GM12801 (cell line): ENCODE measurements around the gene PIK3R5.

Experiments
- TF ChIP-seq, protein P1 (sequence below): IDR thresholded peaks from one replicate; pipeline ENCODE4 v1.5.1; 2011; ENCODE audit warnings: control low read depth; ENCODE audit not compliant: insufficient read length; ENCODE audit errors: extremely low read depth

The PIK3R5 gene

DNA sequence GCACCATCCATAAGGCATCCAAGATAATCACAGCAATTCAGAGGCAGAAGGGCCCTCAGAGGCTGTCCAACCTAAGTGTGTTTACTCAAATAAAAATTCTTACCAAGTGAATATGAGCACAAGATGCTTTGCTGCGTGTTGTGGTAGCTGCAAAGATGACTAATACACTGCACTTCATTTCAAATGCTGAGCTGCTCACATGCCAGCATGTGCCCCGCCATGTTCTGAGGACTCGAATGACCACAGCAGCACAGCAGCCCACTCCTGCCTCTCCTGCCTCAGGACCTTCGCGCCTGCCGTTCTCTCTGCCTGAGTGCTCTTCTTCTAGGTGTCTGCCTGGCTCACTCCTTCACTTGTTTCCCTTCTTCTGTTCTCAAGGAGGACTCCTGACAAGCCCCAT lies 19.0 kb downstream of the PIK3R5 start:
- TF ChIP-seq, protein P1, sequence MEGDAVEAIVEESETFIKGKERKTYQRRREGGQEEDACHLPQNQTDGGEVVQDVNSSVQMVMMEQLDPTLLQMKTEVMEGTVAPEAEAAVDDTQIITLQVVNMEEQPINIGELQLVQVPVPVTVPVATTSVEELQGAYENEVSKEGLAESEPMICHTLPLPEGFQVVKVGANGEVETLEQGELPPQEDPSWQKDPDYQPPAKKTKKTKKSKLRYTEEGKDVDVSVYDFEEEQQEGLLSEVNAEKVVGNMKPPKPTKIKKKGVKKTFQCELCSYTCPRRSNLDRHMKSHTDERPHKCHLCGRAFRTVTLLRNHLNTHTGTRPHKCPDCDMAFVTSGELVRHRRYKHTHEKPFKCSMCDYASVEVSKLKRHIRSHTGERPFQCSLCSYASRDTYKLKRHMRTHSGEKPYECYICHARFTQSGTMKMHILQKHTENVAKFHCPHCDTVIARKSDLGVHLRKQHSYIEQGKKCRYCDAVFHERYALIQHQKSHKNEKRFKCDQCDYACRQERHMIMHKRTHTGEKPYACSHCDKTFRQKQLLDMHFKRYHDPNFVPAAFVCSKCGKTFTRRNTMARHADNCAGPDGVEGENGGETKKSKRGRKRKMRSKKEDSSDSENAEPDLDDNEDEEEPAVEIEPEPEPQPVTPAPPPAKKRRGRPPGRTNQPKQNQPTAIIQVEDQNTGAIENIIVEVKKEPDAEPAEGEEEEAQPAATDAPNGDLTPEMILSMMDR: no peak

DNA sequence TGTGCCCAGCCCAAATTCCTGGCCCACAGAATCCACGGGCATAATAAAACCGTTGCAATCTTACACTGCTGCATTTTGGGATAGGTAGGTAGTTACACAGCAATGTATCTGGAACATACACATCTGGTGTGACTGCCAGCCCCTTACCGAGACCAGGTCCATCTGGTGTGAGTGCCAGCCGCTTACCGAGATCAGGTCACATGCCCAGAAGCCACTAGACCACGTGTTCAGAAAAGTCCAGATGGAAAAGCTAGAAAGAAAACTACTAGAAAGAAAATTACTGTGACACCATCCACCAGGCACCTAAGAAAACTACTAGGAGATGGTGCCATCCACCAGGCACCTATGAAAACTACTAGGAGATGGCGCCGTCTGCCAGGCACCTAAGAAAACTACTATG lies 19.4 kb downstream of the PIK3R5 start:
- TF ChIP-seq, protein P1: no peak

DNA sequence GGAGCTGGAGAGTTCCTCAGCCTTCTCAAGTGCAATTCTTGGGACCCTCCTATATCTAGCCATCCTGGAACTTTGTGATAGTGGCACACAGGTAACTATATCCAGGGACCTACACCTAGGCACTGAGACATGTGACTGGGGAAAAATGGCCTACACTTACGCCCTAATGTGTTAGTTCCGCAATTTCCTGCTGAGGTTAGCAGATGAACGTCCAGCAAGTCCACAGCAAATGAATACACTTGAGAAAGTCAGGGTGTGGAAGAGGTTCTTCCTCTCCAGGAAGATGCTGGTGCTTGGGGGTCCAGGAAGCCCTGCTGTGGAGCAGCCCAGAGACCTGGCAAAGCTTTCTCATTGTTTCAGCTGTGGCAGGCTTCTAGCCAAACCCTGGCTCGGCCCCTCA lies 20.8 kb downstream of the PIK3R5 start:
- TF ChIP-seq, protein P1: no peak

DNA sequence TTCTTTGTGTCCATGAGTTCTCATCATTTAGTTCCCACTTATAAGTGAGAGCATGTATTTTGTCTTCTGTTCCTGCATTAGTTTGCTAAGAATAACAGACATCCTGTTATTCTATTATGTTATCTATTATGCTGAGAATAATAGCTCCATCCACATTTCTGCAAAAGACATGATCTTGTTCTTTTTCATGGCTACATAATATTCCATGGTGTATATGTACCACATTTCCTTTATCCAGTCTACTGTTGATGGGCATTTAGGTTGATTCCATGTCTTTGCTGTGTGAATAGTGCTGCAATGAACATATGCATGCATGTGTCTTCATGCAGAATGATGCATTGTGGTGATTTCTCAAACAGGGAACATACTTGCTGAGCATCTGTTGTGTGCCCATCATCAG lies 21.4 kb downstream of the PIK3R5 start:
- TF ChIP-seq, protein P1: no peak

DNA sequence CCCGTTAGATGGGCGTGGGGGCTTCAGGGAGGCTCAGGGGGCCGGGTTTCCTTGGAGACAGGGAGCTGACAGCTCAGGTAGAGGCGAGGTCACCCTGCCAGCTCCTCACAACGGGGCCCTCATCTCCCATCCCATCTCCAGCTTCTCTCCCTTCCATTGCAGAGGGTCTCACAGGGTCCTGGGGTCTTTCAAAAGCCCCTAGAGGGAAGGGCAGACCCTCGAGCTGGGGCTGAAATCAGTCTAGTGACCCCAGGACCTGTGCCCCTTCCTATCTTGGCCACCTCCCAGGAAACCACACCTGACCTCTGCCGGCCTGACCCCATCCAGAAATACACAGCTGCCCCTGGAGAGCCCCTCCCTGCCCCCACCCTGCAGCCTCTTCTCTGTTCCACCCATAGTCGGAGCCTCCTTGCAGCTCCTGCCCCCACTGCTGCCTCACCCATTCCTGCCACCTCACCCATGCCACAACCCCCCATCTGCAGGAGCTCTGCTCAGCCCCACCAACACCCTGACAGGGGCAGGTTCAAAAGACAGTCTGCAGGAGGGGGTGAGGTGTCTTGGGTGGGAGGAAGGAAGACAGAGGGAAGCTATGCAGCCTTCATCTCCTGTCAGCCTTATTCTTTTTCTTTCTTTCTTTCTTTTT lies 23.4 kb downstream of the PIK3R5 start:
- TF ChIP-seq, protein P1: no peak

DNA sequence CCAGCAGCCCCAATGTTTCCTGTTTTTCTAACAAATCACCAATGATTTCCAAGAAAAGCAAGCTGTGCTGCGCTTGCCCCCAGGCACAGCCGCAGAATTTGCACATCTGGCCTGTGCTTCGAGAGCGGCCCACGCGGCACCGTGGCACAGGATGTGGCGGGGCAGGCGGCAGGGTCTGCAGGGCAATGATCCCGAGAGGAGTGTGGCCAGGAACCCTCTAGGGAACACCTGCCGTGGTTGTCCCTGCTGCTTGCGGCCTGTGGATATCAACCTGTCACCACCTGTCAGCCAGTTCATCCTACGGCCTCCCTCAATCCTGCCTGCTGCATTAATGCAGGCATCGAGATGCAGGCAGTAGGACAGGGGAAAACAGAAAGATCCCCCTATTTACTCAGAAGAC lies 24.0 kb downstream of the PIK3R5 start:
- TF ChIP-seq, protein P1: no peak

DNA sequence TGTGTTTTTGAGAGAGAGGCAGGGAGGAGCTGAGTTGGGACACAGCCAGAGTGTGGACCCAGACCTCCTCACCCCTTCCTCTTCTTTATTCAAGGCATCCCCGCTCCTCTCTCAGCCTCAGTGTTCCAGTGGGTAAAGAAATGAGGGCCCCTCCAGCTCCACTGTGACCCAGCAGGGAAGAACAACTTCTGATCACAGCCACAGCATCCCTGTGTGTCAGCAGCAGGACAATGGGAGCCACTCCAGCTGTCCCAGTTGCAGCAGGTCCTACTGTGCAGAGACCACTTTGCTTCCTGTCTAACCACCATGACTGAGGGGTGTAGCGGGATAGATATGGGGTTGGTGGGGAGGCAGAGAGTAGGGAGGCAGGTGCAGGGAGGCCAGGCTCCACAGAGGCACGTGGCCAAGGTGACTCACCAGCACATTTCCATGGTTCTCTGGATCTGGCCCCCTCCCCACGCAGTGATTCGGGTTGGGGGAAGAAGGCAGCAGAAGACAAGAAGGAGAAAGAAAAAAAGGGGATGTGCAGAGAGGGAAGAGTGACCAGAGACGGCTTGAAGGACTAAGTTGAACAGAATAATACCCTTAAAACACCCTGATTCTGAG lies 24.5 kb downstream of the PIK3R5 start:
- TF ChIP-seq, protein P1: no peak
